Endodermal cell (in vitro differentiated cells): Measurements from ENCODE around the gene ZFP14. TPM values are rescaled to one million over a fixed set of nuclear protein-coding genes. Genes with fewer than 3 reads are reported as not detected.

ENCODE experiments used
- DNase-seq: peaks from one replicate; pipeline ENCODE4 v3.0.0-alpha.2; 2017
- H3K27ac ChIP-seq: 2 replicates; pipeline ENCODE4 v1.5.1; 2013; ENCODE audit warnings: mild to moderate bottlenecking, low read depth, low read length, moderate library complexity
- H3K27me3 ChIP-seq: 2 replicates; pipeline ENCODE4 v1.6.1; 2013; ENCODE audit warnings: mild to moderate bottlenecking, low read length, moderate library complexity; ENCODE audit not compliant: insufficient read depth, control insufficient read depth, poor library complexity, severe bottlenecking
- H3K36me3 ChIP-seq: 2 replicates; pipeline ENCODE4 v1.7.0; 2013; ENCODE audit warnings: mild to moderate bottlenecking, low read length, moderate library complexity; ENCODE audit not compliant: control insufficient read depth, insufficient read depth
- H3K4me1 ChIP-seq: one replicate; pipeline ENCODE4 v1.7.0; 2013; ENCODE audit warnings: low read length; ENCODE audit not compliant: control insufficient read depth, insufficient read depth
- H3K4me3 ChIP-seq: 2 replicates; pipeline ENCODE4 v1.5.1; 2013; ENCODE audit warnings: mild to moderate bottlenecking, low read length, moderate library complexity
- H3K9ac ChIP-seq: 2 replicates; pipeline ENCODE4 v1.6.1; 2013; ENCODE audit warnings: mild to moderate bottlenecking, low read length, moderate library complexity; ENCODE audit not compliant: poor library complexity, severe bottlenecking; ENCODE audit errors: extremely low read depth
- H3K9me3 ChIP-seq: 2 replicates; pipeline ENCODE4 v1.6.1; 2013; ENCODE audit warnings: mild to moderate bottlenecking, low read length, moderate library complexity; ENCODE audit not compliant: control insufficient read depth
- H3K27ac Mint-ChIP-seq: 2 replicates; pipeline ENCODE4 v1.8.0; 2020; ENCODE audit warnings: mixed read lengths
- H3K27me3 Mint-ChIP-seq: 2 replicates; pipeline ENCODE4 v1.8.0; 2021; ENCODE audit warnings: mild to moderate bottlenecking, mixed read lengths; ENCODE audit not compliant: insufficient read depth
- H3K36me3 Mint-ChIP-seq: 2 replicates; pipeline ENCODE4 v1.8.0; 2020; ENCODE audit warnings: low read depth, mixed read lengths
- H3K4me1 Mint-ChIP-seq: 2 replicates; pipeline ENCODE4 v1.8.0; 2020; ENCODE audit warnings: mixed read lengths
- H3K4me3 Mint-ChIP-seq: 2 replicates; pipeline ENCODE4 v1.8.0; 2020; ENCODE audit warnings: mild to moderate bottlenecking, moderate library complexity, mixed read lengths
- H3K9me3 Mint-ChIP-seq: 2 replicates; pipeline ENCODE4 v1.8.0; 2020; ENCODE audit warnings: mild to moderate bottlenecking, mixed read lengths
- CTCF ChIP-seq: fragments of 200-600 bp; sonication (generic); conservative IDR thresholded peaks from 2 replicates; pipeline ENCODE4 v1.5.0; 2021; ENCODE audit warnings: antibody characterized with exemption, mild to moderate bottlenecking
- WGBS, 2 experiments: methylation state at CpG; one replicate each; pipeline versions ENCODE4 v1.1.5 to v1.1.7; 2013; ENCODE audit warnings: missing lambda C conversion rate in 2 of 2, mixed read lengths in 1 of 2; ENCODE audit not compliant: insufficient coverage in 1 of 2, insufficient read length in 1 of 2; 5-methylcytosine and 5-hydroxymethylcytosine counted together
- total RNA-seq, 2 donors: library from RNA; stranded (reverse); fragmentation: NEBNext Ultra II Directional in 1 of 2; extraction: Animal tissue kit (Norgen Biotek cat#: 25700) in 1 of 2; gene quantifications; 2 replicates in 1 of 2; 3 replicates in 1 of 2; pipeline ENCODE4 v1.2.1, GENCODE V29; 2021

ZFP14 gene
- total RNA-seq, 2 donors from 2014 or later: 9.2 to 11.1 TPM

DNA sequence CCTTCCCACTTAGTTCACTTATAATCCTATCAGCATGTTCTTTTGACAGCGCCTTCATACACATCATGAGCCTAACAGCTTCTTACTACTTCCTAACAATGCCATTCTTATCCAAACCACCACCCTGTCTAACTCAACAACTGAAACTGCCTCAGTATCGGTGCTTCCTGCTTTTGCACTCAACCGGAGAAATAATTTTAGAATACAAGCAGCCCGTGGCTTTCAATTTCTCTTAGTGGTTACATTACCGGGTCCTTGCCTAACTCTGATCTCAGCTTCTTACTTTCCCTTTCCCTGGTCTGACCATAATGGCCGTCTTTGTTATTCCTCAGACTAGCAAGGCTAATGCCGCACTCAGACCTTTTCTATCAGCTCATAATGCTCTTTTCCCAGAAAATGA lies 22.5 kb upstream of the ZFP14 start:
- no peak for DNase-seq
- peaks cover 69% of the 10 kb centered on the region for H3K9me3 ChIP-seq
- H3K4me1 ChIP-seq: no peaks in the 10 kb centered on the region
- H3K27ac Mint-ChIP-seq: no peak overlapping the region
- H3K36me3 Mint-ChIP-seq: peaks cover 80% of the 10 kb centered on the region
- no peaks in the 10 kb centered on the region for H3K4me1 Mint-ChIP-seq
- H3K4me3 ChIP-seq: no peak overlapping the region
- H3K36me3 ChIP-seq: peaks cover 91% of the 10 kb centered on the region
- no peak for TF ChIP-seq CTCF
- no peak overlapping the region for H3K27ac ChIP-seq
- no peaks in the 10 kb centered on the region for H3K27me3 Mint-ChIP-seq
- H3K4me3 Mint-ChIP-seq: no peak overlapping the region
- no peaks in the 10 kb centered on the region for H3K27me3 ChIP-seq
- H3K9me3 Mint-ChIP-seq: peaks cover 17% of the 10 kb centered on the region
- H3K9ac ChIP-seq: no peak overlapping the region
- WGBS, 2 experiments: 92 to 93% methylated on average over 7 of the region's 7 CpGs

- Histone ChIP-seq H3K27me3 (no peaks in the 10 kb centered on the region), H3K4me3 (peak overlapping the region; percentile 53), H3K4me1 (no peaks in the 10 kb centered on the region), H3K27ac (no peak overlapping the region), H3K9me3 (peaks cover 81% of the 10 kb centered on the region), H3K9ac (no peak overlapping the region), H3K36me3 (peaks cover 85% of the 10 kb centered on the region)
- DNase-seq: no peak
- Mint-ChIP-seq H3K4me1 (no peaks in the 10 kb centered on the region), H3K27me3 (no peaks in the 10 kb centered on the region), H3K27ac (no peak overlapping the region), H3K36me3 (peaks cover 85% of the 10 kb centered on the region), H3K9me3 (peaks cover 44% of the 10 kb centered on the region), H3K4me3 (no peak overlapping the region)
- 99 to 100% methylated on average over 3 of the region's 3 CpGs for WGBS, 2 experiments
- no peak for TF ChIP-seq CTCF
Observed at GRCh38 chr19:36398571-36398970, 19.6 kb upstream of the ZFP14 start.

- Histone ChIP-seq H3K27ac (no peak overlapping the region), H3K27me3 (no peaks in the 10 kb centered on the region), H3K9ac (no peak overlapping the region), H3K4me1 (no peaks in the 10 kb centered on the region), H3K9me3 (peaks cover 99% of the 10 kb centered on the region), H3K4me3 (peak overlapping the region; percentile 59), H3K36me3 (peaks cover 66% of the 10 kb centered on the region)
- H3K27ac Mint-ChIP-seq: no peak overlapping the region
- no peaks in the 10 kb centered on the region for H3K27me3 Mint-ChIP-seq
- no peak overlapping the region for H3K4me3 Mint-ChIP-seq
- 91 to 92% methylated on average over 5 to 8 of the region's 11 CpGs for WGBS, 2 experiments
- H3K4me1 Mint-ChIP-seq: no peaks in the 10 kb centered on the region
- no peak for DNase-seq
- no peak for TF ChIP-seq CTCF
- peaks cover 79% of the 10 kb centered on the region for H3K36me3 Mint-ChIP-seq
- H3K9me3 Mint-ChIP-seq: peaks cover 80% of the 10 kb centered on the region
Observed at GRCh38 chr19:36392916-36393673, 14.1 kb upstream of the ZFP14 start.
